IMR-90 (cell line): Measurements from ENCODE around the gene MTA1. TPM values are rescaled to one million over a fixed set of nuclear protein-coding genes. Genes with fewer than 3 reads are reported as not detected.

Experiments
- BHLHE40 ChIP-seq: fragments of 150-350 bp; IDR thresholded peaks from 2 replicates; pipeline ENCODE4 v1.6.1; 2016; ENCODE audit warnings: mild to moderate bottlenecking, low read depth, low read length
- polyA plus RNA-seq, 3 experiments: library from polyadenylated mRNA; depleted of rRNA; stranded (reverse); fragments of >200 nt; gene quantifications; 2 replicates each; pipeline ENCODE4 v1.2.3, GENCODE V29; 2012; ENCODE audit warnings: low replicate concordance in 1 of 3
- total RNA-seq: library from RNA; depleted of rRNA; stranded (reverse); fragments of >200 nt; gene quantifications from 2 replicates; pipeline ENCODE4 v1.2.3, GENCODE V29; 2012
- TF ChIP-seq, protein P1 (sequence below): fragments of 150-350 bp; IDR thresholded peaks from 2 replicates; pipeline ENCODE4 v1.6.1; 2016; ENCODE audit warnings: low read depth, mild to moderate bottlenecking, low read length, moderate library complexity, borderline replicate concordance

Gene MTA1
- total and polyA plus RNA-seq, 2 of the 4 experiments (the other 2 are of a cell fraction), result 21.5 to 61.6 TPM

DNA sequence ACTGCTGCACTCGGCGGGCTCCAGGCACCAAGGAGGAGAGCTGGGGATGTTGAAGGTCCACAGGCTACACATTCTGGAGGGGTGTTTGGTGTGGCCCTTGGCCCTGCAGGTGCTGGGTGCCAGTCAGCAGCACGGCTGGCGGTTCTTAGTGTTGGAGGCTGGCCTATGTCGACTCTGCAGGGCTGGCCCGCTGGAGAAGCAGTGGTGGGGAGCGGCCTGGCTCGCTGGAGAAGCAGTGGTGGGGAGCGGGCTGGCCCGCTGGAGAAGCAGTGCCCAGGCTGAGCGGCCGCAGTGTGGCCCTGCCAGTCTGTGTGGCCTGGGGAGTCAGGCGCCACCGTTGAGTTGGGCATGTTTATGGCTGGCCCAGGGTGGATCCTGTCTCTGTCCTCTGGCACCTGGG is 27.3 kb downstream of the MTA1 start (continued):
- TF ChIP-seq, protein P1, sequence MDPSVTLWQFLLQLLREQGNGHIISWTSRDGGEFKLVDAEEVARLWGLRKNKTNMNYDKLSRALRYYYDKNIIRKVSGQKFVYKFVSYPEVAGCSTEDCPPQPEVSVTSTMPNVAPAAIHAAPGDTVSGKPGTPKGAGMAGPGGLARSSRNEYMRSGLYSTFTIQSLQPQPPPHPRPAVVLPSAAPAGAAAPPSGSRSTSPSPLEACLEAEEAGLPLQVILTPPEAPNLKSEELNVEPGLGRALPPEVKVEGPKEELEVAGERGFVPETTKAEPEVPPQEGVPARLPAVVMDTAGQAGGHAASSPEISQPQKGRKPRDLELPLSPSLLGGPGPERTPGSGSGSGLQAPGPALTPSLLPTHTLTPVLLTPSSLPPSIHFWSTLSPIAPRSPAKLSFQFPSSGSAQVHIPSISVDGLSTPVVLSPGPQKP, result no peak
- TF ChIP-seq BHLHE40, result no peak
